ENCODE measurements around the gene CASR. TPM values are rescaled to one million over a fixed set of nuclear protein-coding genes. Genes with fewer than 3 reads are reported as not detected.

CASR gene
- total RNA-seq, 4 donors from 2014 or later: 0.19 TPM; not detected in 3

DNA sequence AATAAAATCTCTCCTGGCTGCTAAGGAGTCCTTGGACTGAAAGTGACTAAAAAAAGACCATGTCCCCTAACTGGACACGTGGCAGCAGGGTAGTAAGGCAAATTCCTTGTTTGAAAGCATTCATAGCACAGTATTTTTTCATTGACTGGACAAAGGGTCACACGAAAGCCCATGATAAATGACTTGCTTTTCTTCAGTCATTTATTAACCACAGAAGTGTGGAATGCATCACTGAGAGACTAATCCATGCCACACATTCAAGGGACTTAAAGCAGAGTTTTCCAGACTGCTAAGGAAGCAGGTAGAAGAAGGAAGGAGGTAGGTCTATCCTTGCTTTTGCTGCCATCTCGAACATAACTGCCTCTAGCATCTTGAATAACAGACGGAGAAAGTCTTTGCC is 31.2 kb downstream of the CASR start:
- H3K27me3 ChIP-seq: no peaks in the 10 kb centered on the region
- H3K36me3 ChIP-seq: no peaks in the 10 kb centered on the region
- no peak for TF ChIP-seq POLR2A (IDR thresholded peaks at IDR 0.05)
- TF ChIP-seq CTCF (IDR thresholded peaks at IDR 0.05): no peak
- intact Hi-C loops (cut with DNase I): no loop called here
- no peak overlapping the region for H3K27ac ChIP-seq
- no peak for DNase-seq
- H3K9me3 ChIP-seq: no peaks in the 10 kb centered on the region
- no peaks in the 10 kb centered on the region for H3K4me1 ChIP-seq
- H3K4me3 ChIP-seq: no peak overlapping the region
- 40% methylated on average over 4 of the region's 4 CpGs for WGBS, 2 donors

DNA sequence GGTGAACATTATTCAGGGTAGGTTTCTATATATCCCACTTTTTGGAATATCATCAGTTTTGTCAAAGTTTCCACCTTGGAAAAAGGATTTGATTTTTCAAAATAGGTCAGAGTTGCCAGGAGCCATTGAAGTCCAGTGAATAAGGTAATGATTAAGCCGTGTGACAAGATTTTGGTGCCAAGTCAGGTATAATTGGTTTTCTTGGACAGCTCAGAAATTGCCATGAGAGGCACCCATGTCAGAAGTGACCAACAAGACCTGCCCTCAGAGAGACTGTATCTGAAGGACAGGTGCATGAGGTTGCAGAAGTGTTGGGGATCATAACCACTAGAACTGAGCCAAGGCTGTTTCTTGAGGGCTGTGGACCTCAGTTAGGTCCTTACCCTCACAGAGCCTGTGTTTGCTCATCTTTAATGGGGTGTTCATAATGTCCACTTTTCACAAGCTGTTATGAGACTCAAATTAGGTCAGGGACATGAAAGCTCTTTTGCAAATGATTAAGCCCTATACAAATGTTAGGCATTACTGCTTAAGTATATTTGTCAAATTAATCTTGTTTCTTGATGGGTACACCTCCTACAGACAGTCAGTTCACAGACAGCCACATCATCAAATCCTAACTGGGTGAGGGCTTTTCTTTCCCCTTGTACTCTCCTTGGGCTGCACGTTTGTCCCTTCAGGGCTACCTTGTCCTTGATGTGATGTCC is 32.3 kb downstream of the CASR start:
- no peak overlapping the region for H3K4me3 ChIP-seq
- WGBS, 2 donors: 56 to 71% methylated on average over 2 of the region's 2 CpGs
- DNase-seq: no peak

DNA sequence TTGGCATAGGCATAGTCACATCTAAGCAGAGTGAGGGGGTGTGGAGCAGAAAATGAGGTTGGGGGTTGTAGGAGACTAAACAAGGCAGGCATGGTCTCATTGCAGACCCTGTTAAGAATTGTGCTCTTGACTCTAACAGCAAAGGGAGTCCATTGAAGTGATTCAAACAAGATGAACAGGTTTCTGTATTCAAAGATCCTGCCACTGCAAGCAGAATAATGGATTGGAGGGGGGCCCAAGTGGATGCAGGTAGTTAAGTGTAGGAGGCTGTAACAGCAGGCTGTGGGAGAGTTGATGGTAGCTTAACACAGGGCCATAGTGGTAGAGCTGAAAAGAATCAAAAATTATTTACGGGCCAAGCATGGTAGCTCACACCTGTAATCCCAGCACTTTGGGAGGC is 34.4 kb downstream of the CASR start:
- DNase-seq: no peak
- intact Hi-C loops (cut with DNase I): no loop called here
- TF ChIP-seq POLR2A (IDR thresholded peaks at IDR 0.05) (no peak), CTCF (IDR thresholded peaks at IDR 0.05) (no peak)
- H3K4me1 ChIP-seq: no peaks in the 10 kb centered on the region
- WGBS, 2 donors: 67 to 94% methylated on average over 1 of the region's 1 CpG
- no peaks in the 10 kb centered on the region for H3K36me3 ChIP-seq
- H3K27me3 ChIP-seq: no peaks in the 10 kb centered on the region
- H3K9me3 ChIP-seq: no peaks in the 10 kb centered on the region
- no peak overlapping the region for H3K4me3 ChIP-seq
- no peak overlapping the region for H3K27ac ChIP-seq

More for the DNA sequence above, 32.3 kb downstream of the CASR start:
- Histone ChIP-seq H3K4me1 (no peaks in the 10 kb centered on the region), H3K36me3 (no peaks in the 10 kb centered on the region), H3K27me3 (no peaks in the 10 kb centered on the region), H3K27ac (no peak overlapping the region), H3K9me3 (no peaks in the 10 kb centered on the region)
- intact Hi-C loops (cut with DNase I): no loop called here
- TF ChIP-seq CTCF (IDR thresholded peaks at IDR 0.05) (no peak), POLR2A (IDR thresholded peaks at IDR 0.05) (no peak)

DNA sequence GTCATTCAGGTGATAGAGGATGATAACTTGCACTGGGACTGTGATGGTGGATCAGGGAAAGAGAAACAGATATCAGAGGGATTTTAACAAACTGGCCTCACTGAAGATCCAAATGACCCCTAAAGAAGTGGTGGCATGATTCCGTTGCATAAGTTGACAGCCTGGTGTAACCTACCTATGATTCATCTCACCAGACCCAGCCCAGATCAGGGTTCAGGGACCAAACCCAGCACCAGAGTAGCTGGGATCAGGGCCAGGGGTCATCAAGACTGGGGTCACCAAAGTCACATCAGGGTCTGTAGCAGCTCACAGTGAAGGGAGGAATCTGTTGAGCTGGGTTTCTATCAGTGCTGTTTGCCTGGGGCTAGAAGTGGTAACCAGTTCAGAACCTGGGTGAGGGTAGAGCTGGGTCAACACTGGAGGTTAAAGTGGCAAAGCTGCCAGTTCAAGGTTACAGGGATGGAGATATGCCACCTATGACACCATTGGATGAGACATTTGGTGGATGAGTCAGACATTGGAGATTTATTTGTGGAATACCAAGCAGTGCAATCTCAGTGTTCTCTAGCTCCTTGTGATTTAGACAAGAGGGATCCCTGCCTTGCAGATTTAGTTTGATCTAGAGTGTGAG is 35.9 kb downstream of the CASR start:
- WGBS, 2 donors: 75 to 93% methylated on average over 1 of the region's 1 CpG
- no peak overlapping the region for H3K4me3 ChIP-seq
- no peaks in the 10 kb centered on the region for H3K4me1 ChIP-seq
- DNase-seq: no peak
- TF ChIP-seq POLR2A (IDR thresholded peaks at IDR 0.05): no peak
- no peak for TF ChIP-seq CTCF (IDR thresholded peaks at IDR 0.05)
- no peak overlapping the region for H3K27ac ChIP-seq
- H3K9me3 ChIP-seq: no peaks in the 10 kb centered on the region
- no peaks in the 10 kb centered on the region for H3K27me3 ChIP-seq
- H3K36me3 ChIP-seq: no peaks in the 10 kb centered on the region
- intact Hi-C loops (cut with DNase I): no loop called here

GRCh38 chr3:122227036-122227781 is 43.7 kb downstream of the CASR start:
- intact Hi-C loops (cut with DNase I): no loop called here
- Histone ChIP-seq H3K9me3 (no peaks in the 10 kb centered on the region), H3K4me1 (no peaks in the 10 kb centered on the region), H3K27me3 (no peaks in the 10 kb centered on the region), H3K27ac (no peak overlapping the region), H3K36me3 (no peaks in the 10 kb centered on the region), H3K4me3 (no peak overlapping the region)
- WGBS, 2 donors: 85 to 87% methylated on average over 3 of the region's 23 CpGs
- no peak for DNase-seq
- TF ChIP-seq CTCF (IDR thresholded peaks at IDR 0.05) (no peak), POLR2A (IDR thresholded peaks at IDR 0.05) (no peak)

Data from esophagus squamous epithelium (tissue), 5 donors.